ENCODE data around the gene RELB. TPM values are rescaled to one million over a fixed set of nuclear protein-coding genes. Genes with fewer than 3 reads are reported as not detected.
A peak's percentile ranks its signal among the peaks of the same experiment; 100 is the strongest.

RELB gene
- 1 to 10 TPM; 4.0 to 9.2 (median 6.0) TPM for total RNA-seq

- Histone ChIP-seq H3K4me1 (peaks cover 0 to 16% (median 0%) of the 10 kb centered on the region in 3 donors), H3K36me3 (peaks cover 0 to 11% of the 10 kb centered on the region in 2 donors), H3K27me3 (no peaks in the 10 kb centered on the region), H3K27ac (peak within 1 kb of the TSS; percentile 99 to 100 (median 100)), H3K9me3 (no peaks in the 10 kb centered on the region), H3K4me3 (peak within 1 kb of the TSS; percentile 89 to 91)
- ATAC-seq, result peak; percentile 86
- TF ChIP-seq POLR2A (IDR thresholded peaks at IDR 0.05) (no peak), EP300 (IDR thresholded peaks at IDR 0.05) (no peak), CTCF (IDR thresholded peaks at IDR 0.05) (no peak), POLR2AphosphoS5 (IDR thresholded peaks at IDR 0.05) (peak; percentile 47)
- WGBS, 2 donors (ENCODE audit: low coverage in 1 of 2), result 9% methylated on average over 4 of the region's 79 CpGs; no CpG with 5 or more reads in 1 of the 2 donors
Measured at GRCh38 chr19:45001087-45001739, at the start of gene RELB. RELB (plus strand) TSS chr19:45001464; CDS start chr19:45001580, 116 bp downstream.

- WGBS, 2 donors (ENCODE audit: low coverage in 1 of 2), result 30 to 39% methylated on average over 10 to 13 of the region's 13 CpGs
- Histone ChIP-seq H3K27me3 (no peaks in the 10 kb centered on the region), H3K9me3 (no peaks in the 10 kb centered on the region), H3K4me3 (peak overlapping the region; percentile 100), H3K27ac (peak overlapping the region; percentile 77 to 94 (median 92)), H3K36me3 (peaks cover 0 to 16% of the 10 kb centered on the region in 2 donors), H3K4me1 (peaks cover 7 to 73% (median 32%) of the 10 kb centered on the region in 3 donors)
- TF ChIP-seq POLR2A (IDR thresholded peaks at IDR 0.05) (no peak), POLR2AphosphoS5 (IDR thresholded peaks at IDR 0.05) (no peak), CTCF (IDR thresholded peaks at IDR 0.05) (no peak), EP300 (IDR thresholded peaks at IDR 0.05) (no peak)
- ATAC-seq, result no peak
Measured at GRCh38 chr19:44954278-44954648, 47.0 kb upstream of the RELB start.

GRCh38 chr19:44954649-44955504 is 46.4 kb upstream of the RELB start, which contains the start of gene CLPTM1:
CLPTM1 (plus strand) TSS chr19:44955380; CDS start chr19:44955396, 16 bp downstream.
- ATAC-seq, result peak; percentile 96
- TF ChIP-seq POLR2A (IDR thresholded peaks at IDR 0.05) (peak; percentile 31 to 66), POLR2AphosphoS5 (IDR thresholded peaks at IDR 0.05) (peak; percentile 79), CTCF (IDR thresholded peaks at IDR 0.05) (peak in 1 of 4 experiments; percentile 31), EP300 (IDR thresholded peaks at IDR 0.05) (no peak)
- 0 to 1% methylated on average over 13 to 37 of the region's 65 CpGs for WGBS, 2 donors (ENCODE audit: low coverage in 1 of 2)
- Histone ChIP-seq H3K27me3 (no peaks in the 10 kb centered on the region), H3K9me3 (no peaks in the 10 kb centered on the region), H3K4me3 (peak within 1 kb of the TSS; percentile 100), H3K4me1 (peaks cover 7 to 79% (median 32%) of the 10 kb centered on the region in 3 donors), H3K36me3 (peaks cover 0 to 10% of the 10 kb centered on the region in 2 donors), H3K27ac (peak within 1 kb of the TSS; percentile 79 to 94 (median 92))

GRCh38 chr19:44955505-44956439 is 45.5 kb upstream of the RELB start:
- Histone ChIP-seq H3K27me3 (no peaks in the 10 kb centered on the region), H3K4me3 (peak overlapping the region; percentile 100), H3K4me1 (peaks cover 7 to 86% (median 32%) of the 10 kb centered on the region in 3 donors), H3K36me3 (peaks cover 0 to 8% of the 10 kb centered on the region in 2 donors), H3K27ac (peak overlapping the region; percentile 79 to 94 (median 92)), H3K9me3 (no peaks in the 10 kb centered on the region)
- WGBS, 2 donors (ENCODE audit: low coverage in 1 of 2), result 3 to 8% methylated on average over 2 to 13 of the region's 40 CpGs
- no peak for ATAC-seq
- TF ChIP-seq POLR2AphosphoS5 (IDR thresholded peaks at IDR 0.05) (no peak), POLR2A (IDR thresholded peaks at IDR 0.05) (no peak), EP300 (IDR thresholded peaks at IDR 0.05) (no peak), CTCF (IDR thresholded peaks at IDR 0.05) (no peak)

Measured in gastroesophageal sphincter (tissue), 4 donors.